GM12892 (cell line): ENCODE data around the gene CHAD. TPM values are rescaled to one million over a fixed set of nuclear protein-coding genes. Genes with fewer than 3 reads are reported as not detected.

ENCODE experiments used
- DNase-seq: peaks from one replicate; pipeline ENCODE4 v3.0.0; 2011; ENCODE audit not compliant: insufficient read length
- FAIRE-seq: peaks from 2 replicates; lab custom pipeline; 2011; peaks lifted over from hg19 to GRCh38; lab: Jason Lieb, UNC
- POLR2A ChIP-seq: IDR thresholded peaks from 2 replicates; pipeline ENCODE4 v1.6.1; 2011; ENCODE audit warnings: low read depth, low read length, control low read depth
- POLR2AphosphoS5 ChIP-seq: IDR thresholded peaks from 2 replicates; pipeline ENCODE4 v1.6.1; 2011; ENCODE audit warnings: low read depth, low read length, control low read depth
- TAF1 ChIP-seq: IDR thresholded peaks from 2 replicates; pipeline ENCODE4 v1.6.1; 2011; ENCODE audit warnings: low read depth, mild to moderate bottlenecking, control low read depth, low read length, borderline replicate concordance
- polyA plus RNA-seq: library from polyadenylated mRNA; unstranded; fragments of >200 nt; gene quantifications from one replicate; pipeline ENCODE4 v1.2.1, GENCODE V29; 2012; ENCODE audit warnings: missing spikeins, inconsistent platforms; ENCODE audit not compliant: missing spikeins

Gene CHAD
- polyA plus RNA-seq, result 0.76 TPM

DNA sequence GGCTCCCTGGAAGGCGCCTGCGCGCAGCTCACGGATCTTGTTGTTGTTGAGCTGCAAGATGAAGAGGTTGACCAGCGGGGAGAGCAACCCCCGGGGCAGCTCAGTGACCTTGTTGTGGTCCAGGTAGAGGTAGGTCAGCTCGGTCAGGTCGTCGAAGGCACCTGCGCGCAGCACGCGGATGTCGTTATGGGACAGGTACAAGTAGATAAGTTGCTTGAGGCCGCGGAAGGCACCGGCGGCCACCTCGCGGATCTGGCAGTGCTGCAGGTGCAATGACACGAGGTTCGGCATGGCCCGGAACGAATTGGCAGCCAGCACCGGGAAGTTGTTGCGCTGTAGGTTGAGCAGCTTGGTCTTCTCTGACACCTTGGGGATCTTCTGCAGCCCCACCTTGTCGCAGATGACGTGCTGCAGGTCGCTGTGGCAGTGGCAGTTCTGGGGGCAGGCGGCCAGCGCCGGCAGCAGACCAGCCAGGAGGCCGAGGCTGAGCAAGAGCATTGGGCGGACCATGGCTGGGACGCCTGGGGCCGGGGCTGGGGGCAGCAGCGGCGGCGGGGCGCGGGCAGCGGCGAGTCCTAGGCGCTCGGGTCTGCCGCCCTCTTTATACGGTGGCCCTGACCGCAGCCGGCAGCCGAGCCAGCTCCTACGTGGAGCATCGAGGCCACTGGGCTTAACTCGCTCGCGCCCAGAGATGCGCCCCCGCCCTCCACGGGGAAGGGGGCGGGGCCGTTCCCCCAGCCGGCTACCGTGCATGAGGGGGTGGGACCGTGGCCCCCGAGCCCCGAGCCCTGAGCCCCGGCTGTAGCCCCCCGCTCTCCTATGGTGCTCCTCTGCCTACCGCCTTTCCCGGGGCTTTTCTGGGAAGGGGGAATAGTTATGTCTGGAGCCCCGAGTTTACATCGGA lies at the start of gene CHAD:
Gene CHAD (minus strand): TSS at position 577 of the 904 bp plus-strand sequence. CDS start 67 bp downstream, at position 510.
- DNase-seq, result no peak
- TF ChIP-seq POLR2AphosphoS5 (no peak), TAF1 (no peak), POLR2A (no peak)
- FAIRE-seq, result no peak

DNA sequence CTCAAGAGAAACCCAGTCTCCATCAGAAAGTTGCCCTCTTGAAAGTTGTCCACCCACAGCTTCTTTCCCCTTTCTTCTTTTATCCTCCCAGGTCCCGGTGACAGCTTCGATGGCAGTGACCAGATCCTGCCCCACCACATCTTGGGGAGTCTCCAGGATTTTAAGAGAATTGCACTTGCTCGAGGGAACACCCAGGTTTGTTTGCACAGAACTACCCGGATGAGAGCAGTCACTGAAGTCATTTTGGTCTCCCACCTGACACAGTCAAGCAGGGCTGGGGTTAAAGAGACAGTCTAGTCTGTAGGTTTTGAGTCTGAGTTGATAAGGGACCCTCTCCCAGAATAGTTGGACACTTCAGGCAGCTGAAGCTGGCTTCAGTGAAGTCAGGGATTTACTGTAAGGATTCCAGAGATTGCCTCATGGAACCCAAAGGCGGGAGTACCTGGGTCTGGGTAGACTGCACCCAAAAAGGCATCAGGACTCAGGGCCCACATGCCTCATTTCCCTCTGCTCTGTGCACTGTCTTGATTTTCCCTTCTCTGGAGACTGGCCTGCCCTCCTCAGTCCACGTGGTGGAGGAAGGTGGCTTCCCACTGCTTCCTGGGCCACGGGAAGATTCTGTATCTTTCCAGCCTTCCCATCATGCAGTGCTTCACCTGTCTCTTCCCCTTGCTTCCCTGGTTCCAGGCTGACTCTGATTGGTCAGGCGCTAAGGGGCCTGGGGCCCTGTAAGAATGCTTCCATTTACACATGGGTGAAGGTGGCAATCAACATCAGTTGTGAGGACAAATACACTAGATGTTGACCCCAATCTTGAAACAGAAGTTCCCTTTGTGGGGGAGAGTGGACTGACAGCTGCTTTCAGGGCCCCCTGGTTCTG lies 49.1 kb upstream of the CHAD start:
- no peak for DNase-seq
- no peak for TF ChIP-seq TAF1
- no peak for TF ChIP-seq POLR2AphosphoS5
- TF ChIP-seq POLR2A, result no peak
- FAIRE-seq, result no peak

GRCh38 chr17:50517011-50517410 lies 48.3 kb upstream of the CHAD start:
- DNase-seq (no peak), FAIRE-seq (no peak)
- TF ChIP-seq POLR2AphosphoS5 (no peak), TAF1 (no peak), POLR2A (no peak)

GRCh38 chr17:50514936-50515702 lies 46.4 kb upstream of the CHAD start:
- TF ChIP-seq POLR2AphosphoS5 (no peak), POLR2A (no peak), TAF1 (no peak)
- FAIRE-seq (no peak), DNase-seq (no peak)

DNA sequence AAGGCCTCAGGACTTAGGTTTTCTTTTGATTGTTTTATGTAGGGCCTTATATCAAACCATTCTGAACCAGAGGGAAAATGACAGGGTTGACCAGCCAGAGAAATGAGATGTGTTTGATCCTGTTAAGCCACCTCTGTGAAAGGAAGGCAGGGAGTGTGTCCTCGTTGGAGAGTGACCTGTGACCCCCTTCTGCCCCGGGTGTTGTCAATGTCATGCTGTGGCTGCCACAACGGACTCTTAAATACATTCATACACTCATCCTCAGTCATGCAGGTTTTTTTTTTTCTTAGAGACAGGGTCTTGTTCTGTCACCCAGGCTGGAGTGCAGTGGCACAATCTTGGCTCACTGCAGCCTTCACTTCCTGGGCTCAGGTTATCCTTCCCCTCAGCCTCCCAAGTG lies 45.7 kb upstream of the CHAD start:
- TF ChIP-seq TAF1 (no peak), POLR2AphosphoS5 (no peak), POLR2A (no peak)
- FAIRE-seq (no peak), DNase-seq (no peak)

DNA sequence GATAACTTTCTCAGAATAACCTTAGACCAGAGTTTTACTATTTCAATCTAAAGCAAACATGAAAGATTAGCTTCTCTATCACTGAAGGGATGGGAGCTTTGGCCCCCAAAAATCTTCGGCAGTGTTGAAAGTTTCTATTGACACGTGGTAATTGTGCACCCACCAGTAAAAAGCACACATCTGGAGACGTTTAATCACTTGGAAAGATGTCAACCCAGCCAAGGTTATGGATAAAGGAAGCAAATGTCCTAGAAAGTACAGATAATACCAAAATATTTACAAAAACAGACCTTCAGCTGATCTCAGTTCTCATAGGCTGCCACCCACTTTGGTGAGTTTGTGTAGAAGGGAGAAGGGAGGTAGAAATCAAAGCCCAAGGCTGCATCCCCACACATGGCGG lies 44.8 kb upstream of the CHAD start:
- no peak for FAIRE-seq
- no peak for TF ChIP-seq POLR2A
- TF ChIP-seq POLR2AphosphoS5, result no peak
- TF ChIP-seq TAF1, result no peak
- DNase-seq, result no peak

GRCh38 chr17:50511058-50511457 lies 42.4 kb upstream of the CHAD start:
- TF ChIP-seq POLR2AphosphoS5 (no peak), POLR2A (no peak), TAF1 (no peak)
- peak; percentile 88 for FAIRE-seq
- DNase-seq, result peak; percentile 73

- FAIRE-seq, result peak; percentile 33
- TF ChIP-seq POLR2AphosphoS5 (no peak), TAF1 (no peak), POLR2A (no peak)
- no peak for DNase-seq
These were observed 40.1 kb upstream of the CHAD start for GRCh38 chr17:50508573-50509460.

GRCh38 chr17:50507871-50508572 lies 39.3 kb upstream of the CHAD start, which contains the start of gene MYCBPAP:
Gene MYCBPAP, plus strand, starts transcription at chr17:50508439. Its CDS starts 236 bp downstream, at chr17:50508675.
- FAIRE-seq, result peak; percentile 86
- DNase-seq, result peak; percentile 75
- no peak for TF ChIP-seq POLR2AphosphoS5
- TF ChIP-seq POLR2A, result 0 out of 2 replicates have a peak, but pooled peaks have one; percentile 24

DNA sequence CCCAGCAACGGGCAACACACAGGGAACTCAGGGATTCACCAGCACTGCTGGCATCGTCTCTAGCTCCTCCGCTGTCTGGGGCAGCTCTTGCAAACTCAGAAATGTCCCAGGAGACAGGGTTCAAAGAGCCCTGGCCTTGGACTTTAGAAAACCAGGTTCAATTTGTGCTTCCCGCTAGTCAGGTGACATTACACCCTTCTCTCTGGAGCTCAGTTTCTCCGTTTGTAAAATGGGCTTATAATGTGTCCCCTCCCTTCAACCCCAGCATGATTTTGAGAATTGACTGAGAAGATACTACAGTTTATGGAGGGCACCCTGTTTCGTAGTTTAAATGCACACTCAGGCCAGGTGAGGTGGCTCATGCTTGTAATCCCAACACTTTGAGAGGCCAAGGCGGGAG lies 37.6 kb upstream of the CHAD start:
- TF ChIP-seq TAF1, result no peak
- no peak for TF ChIP-seq POLR2A
- TF ChIP-seq POLR2AphosphoS5, result no peak
- no peak for DNase-seq
- FAIRE-seq, result no peak
